Measurements from ENCODE around the gene CHMP6. TPM values are rescaled to one million over a fixed set of nuclear protein-coding genes. Genes with fewer than 3 reads are reported as not detected.

The CHMP6 gene
- total RNA-seq, 4 donors from 2014 or later = 17.5 to 35.6 (median 23.1) TPM

- TF ChIP-seq EP300 (IDR thresholded peaks at IDR 0.05) (no peak), CTCF (IDR thresholded peaks at IDR 0.05) (no peak), POLR2A (IDR thresholded peaks at IDR 0.05) (no peak), POLR2AphosphoS5 (IDR thresholded peaks at IDR 0.05) (no peak)
- Histone ChIP-seq H3K27me3 (no peaks in the 10 kb centered on the region), H3K36me3 (peaks cover 29% of the 10 kb centered on the region), H3K9me3 (no peaks in the 10 kb centered on the region), H3K27ac (no peak overlapping the region), H3K4me1 (peaks cover 17% of the 10 kb centered on the region), H3K4me3 (no peak overlapping the region)
- DNase-seq (ENCODE audit: low spot score in 2 of 2) = no peak
- WGBS = 90% methylated on average over 13 of the region's 21 CpGs
These were observed 29.9 kb upstream of the CHMP6 start for GRCh38 chr17:80961541-80962330.

DNA sequence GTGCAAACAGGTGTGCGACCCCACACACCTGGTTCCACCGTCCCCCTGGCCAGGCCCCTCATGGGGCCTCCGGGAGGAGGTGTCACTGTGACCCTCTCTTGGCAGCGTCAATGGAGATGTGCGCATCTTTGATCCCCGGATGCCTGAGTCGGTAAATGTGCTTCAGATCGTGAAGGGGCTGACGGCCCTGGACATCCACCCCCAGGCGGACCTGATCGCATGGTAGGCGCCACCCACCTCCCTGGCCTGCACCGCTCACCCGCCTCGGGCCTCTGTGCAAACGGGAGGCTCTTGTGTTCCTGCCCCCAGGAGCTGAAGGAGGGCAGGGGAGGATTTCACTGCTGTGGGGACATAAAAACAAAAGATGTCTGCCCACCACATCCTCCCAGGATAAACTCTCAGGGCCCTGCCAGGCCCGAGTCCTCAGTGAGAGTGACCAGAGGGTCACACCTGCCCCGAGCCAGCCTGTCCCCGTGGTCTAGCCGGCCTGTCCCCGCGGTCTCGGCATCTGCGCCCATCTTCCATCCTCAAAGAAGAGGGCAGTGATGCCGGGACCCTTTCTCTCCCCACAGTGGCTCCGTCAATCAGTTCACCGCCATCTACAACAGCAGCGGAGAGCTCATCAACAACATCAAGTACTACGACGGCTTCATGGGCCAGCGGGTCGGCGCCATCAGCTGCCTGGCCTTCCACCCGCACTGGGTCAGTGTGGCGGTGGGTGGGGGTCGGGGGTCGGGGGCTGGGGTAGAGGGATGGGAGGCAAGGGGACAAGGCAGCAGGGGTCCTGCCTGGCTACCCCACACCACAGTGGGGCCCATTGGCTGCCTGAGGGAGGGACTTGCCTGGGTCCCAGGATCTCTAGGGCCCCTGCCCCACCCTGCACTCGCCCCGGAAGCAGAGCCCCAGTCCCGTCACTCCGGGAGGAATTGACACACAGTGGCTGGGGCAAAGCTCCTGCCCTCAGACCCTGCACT lies 29.0 kb upstream of the CHMP6 start:
- WGBS = 95% methylated on average over 31 of the region's 41 CpGs
- TF ChIP-seq POLR2AphosphoS5 (IDR thresholded peaks at IDR 0.05) (no peak), POLR2A (IDR thresholded peaks at IDR 0.05) (no peak), CTCF (IDR thresholded peaks at IDR 0.05) (no peak), EP300 (IDR thresholded peaks at IDR 0.05) (no peak)
- no peak overlapping the region for H3K27ac ChIP-seq

DNA sequence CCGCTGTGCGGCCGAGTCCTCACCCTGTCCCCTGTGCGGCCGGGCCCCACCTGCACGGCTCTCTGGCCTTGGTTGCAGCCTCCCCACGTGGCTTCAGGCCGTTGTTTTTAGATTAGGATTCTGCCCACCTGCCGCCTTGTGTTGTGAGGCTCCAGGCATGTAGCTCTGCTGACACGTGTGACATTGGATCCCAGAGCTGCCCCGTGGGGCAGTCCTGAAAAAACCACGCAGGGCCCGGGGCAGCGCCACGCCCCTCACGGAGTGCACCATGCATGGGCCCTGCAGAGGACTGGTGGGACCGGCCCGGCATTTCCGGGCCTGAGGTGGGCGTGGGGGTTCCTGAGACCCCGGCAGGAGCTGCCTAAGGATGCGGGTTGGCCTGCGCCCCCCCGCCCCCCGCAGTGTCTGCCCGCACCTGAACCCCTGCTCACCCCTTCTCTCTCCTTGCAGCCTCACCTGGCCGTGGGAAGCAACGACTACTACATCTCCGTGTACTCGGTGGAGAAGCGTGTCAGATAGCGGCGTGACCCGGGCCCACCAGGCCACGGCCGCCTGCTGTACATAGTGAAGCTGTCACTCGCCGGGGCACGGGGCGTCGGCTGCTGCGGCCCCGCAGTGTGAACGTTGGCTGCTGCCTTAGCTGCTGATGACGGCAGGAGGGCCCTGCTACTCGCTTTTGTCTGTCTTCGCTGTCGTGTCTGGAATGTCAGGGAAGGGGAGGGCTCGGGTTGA lies 27.7 kb upstream of the CHMP6 start:
- 90% methylated on average over 37 of the region's 49 CpGs for WGBS

More for the DNA sequence above, 29.0 kb upstream of the CHMP6 start:
- peak in 1 of 2 donors; percentile 60 for DNase-seq (ENCODE audit: low spot score in 2 of 2)
- Histone ChIP-seq H3K36me3 (peaks cover 29% of the 10 kb centered on the region), H3K27me3 (no peaks in the 10 kb centered on the region), H3K9me3 (no peaks in the 10 kb centered on the region), H3K4me3 (no peak overlapping the region), H3K4me1 (peaks cover 22% of the 10 kb centered on the region)

DNA sequence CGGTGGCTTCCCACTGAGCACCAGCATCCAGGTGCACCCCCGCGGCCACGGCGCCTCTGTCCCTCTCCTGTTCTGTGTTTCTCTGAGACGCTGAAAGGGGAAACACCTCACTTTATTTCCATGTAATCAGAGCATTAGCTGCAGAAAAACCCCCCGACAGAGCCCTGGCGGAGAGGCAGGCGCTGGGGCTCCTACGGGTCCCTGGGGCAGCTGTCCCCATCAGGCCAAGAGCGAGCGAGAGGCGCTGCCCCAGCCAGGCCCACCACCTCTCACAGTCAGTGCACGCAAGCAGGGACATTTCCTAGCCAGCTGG lies 27.1 kb upstream of the CHMP6 start:
- H3K27ac ChIP-seq = no peak overlapping the region
- peaks cover 29% of the 10 kb centered on the region for H3K4me1 ChIP-seq
- H3K4me3 ChIP-seq = no peak overlapping the region
- peaks cover 29% of the 10 kb centered on the region for H3K36me3 ChIP-seq
- WGBS = 84% methylated on average over 13 of the region's 14 CpGs
- DNase-seq (ENCODE audit: low spot score in 2 of 2) = no peak
- TF ChIP-seq CTCF (IDR thresholded peaks at IDR 0.05) (no peak), EP300 (IDR thresholded peaks at IDR 0.05) (no peak), POLR2AphosphoS5 (IDR thresholded peaks at IDR 0.05) (no peak)
- H3K27me3 ChIP-seq = peaks cover 4% of the 10 kb centered on the region
- H3K9me3 ChIP-seq = no peaks in the 10 kb centered on the region

More for the DNA sequence above, 27.7 kb upstream of the CHMP6 start:
- no peak overlapping the region for H3K27ac ChIP-seq
- H3K4me1 ChIP-seq = peaks cover 29% of the 10 kb centered on the region
- peaks cover 29% of the 10 kb centered on the region for H3K36me3 ChIP-seq
- H3K9me3 ChIP-seq = no peaks in the 10 kb centered on the region
- no peaks in the 10 kb centered on the region for H3K27me3 ChIP-seq
- H3K4me3 ChIP-seq = no peak overlapping the region
- no peak for DNase-seq (ENCODE audit: low spot score in 2 of 2)
- TF ChIP-seq EP300 (IDR thresholded peaks at IDR 0.05) = no peak
- TF ChIP-seq POLR2A (IDR thresholded peaks at IDR 0.05) = no peak
- no peak for TF ChIP-seq POLR2AphosphoS5 (IDR thresholded peaks at IDR 0.05)
- TF ChIP-seq CTCF (IDR thresholded peaks at IDR 0.05) = no peak

Data from suprapubic skin (tissue), 4 donors.